IMR-90 (cell line): ENCODE results near the gene DCST2. TPM values are rescaled to one million over a fixed set of nuclear protein-coding genes. Genes with fewer than 3 reads are reported as not detected.

Experiments
- ATAC-seq: fragments of 200-7000 bp; cut with Tn5 transposase; 2 replicates; pipeline ENCODE4 v1.9.1; 2020; ENCODE audit warnings: low read depth, mild to moderate bottlenecking, moderate library complexity
- BruUV-seq: library from RNA; stranded (reverse); fragments of 400-500 nt; replicated peaks from 2 replicates; lab custom pipeline; 2021; lab: Mats Ljungman, UMichigan
- CTCF ChIA-PET: fragments of 300-600 bp; formaldehyde crosslinking; extraction: SDS; loops from one replicate; lab custom pipeline; 2021; ENCODE audit warnings: antibody characterized with exemption; lab: Yijun Ruan, JAX
- POLR2A ChIA-PET: fragments of 300-600 bp; sonication (Branson Sonifier 250); formaldehyde crosslinking; loops from one replicate; lab custom pipeline; 2022; ENCODE audit warnings: antibody characterized with exemption; ENCODE audit not compliant: unreplicated experiment; lab: Charles Lee
- DNase-seq: peaks from one replicate; pipeline ENCODE4 v3.0.0; 2013
- H2AFZ ChIP-seq: replicated peaks from 2 replicates; pipeline ENCODE3; 2013; ENCODE audit warnings: low read length, mild to moderate bottlenecking; ENCODE audit not compliant: poor library complexity
- H2AK5ac ChIP-seq: 2 replicates; pipeline ENCODE4 v1.6.1; 2013; ENCODE audit warnings: low read depth, low read length, inconsistent platforms
- H2AK9ac ChIP-seq: replicated peaks from 2 replicates; pipeline ENCODE3; 2013; ENCODE audit warnings: mild to moderate bottlenecking, low read depth, low read length, moderate library complexity; ENCODE audit not compliant: poor library complexity
- H2BK120ac ChIP-seq: 2 replicates; pipeline ENCODE4 v1.6.1; 2013; ENCODE audit warnings: low read depth, low read length, inconsistent platforms
- H2BK15ac ChIP-seq: 3 replicates; pipeline ENCODE4 v1.6.1; 2013; ENCODE audit warnings: low read depth, low read length, inconsistent platforms
- H2BK20ac ChIP-seq: 2 replicates; pipeline ENCODE4 v1.6.1; 2013; ENCODE audit warnings: low read depth, mild to moderate bottlenecking, inconsistent platforms, low read length, moderate library complexity
- H2BK5ac ChIP-seq: 2 replicates; pipeline ENCODE4 v1.6.1; 2013; ENCODE audit warnings: mild to moderate bottlenecking, low read depth, low read length, inconsistent platforms; ENCODE audit not compliant: poor library complexity, severe bottlenecking
- H3K14ac ChIP-seq: replicated peaks from 2 replicates; pipeline ENCODE4 v1.6.1; 2013; ENCODE audit warnings: low read depth, low read length, inconsistent platforms
- H3K18ac ChIP-seq: 2 replicates; pipeline ENCODE4 v1.6.1; 2013; ENCODE audit warnings: low read depth, low read length, control low read depth
- H3K23ac ChIP-seq: 2 replicates; pipeline ENCODE4 v1.6.1; 2013; ENCODE audit warnings: low read depth, low read length, inconsistent platforms
- H3K27ac ChIP-seq: 2 replicates; pipeline ENCODE4 v1.5.1; 2013; ENCODE audit warnings: mild to moderate bottlenecking, control low read depth, low read length; ENCODE audit not compliant: insufficient read depth
- H3K27me3 ChIP-seq: 2 replicates; pipeline ENCODE4 v1.6.1; 2013; ENCODE audit warnings: low read length; ENCODE audit not compliant: control insufficient read depth, insufficient read depth
- H3K36me3 ChIP-seq: 2 replicates; pipeline ENCODE4 v1.6.1; 2013; ENCODE audit warnings: low read length, mixed read lengths; ENCODE audit not compliant: control insufficient read depth, insufficient read depth
- H3K4ac ChIP-seq: 2 replicates; pipeline ENCODE4 v1.6.1; 2013; ENCODE audit warnings: low read depth, low read length, inconsistent platforms
- H3K4me1 ChIP-seq: 2 replicates; pipeline ENCODE4 v1.6.1; 2013; ENCODE audit warnings: low read length, mixed read lengths; ENCODE audit not compliant: control insufficient read depth, insufficient read depth
- H3K4me2 ChIP-seq: 2 replicates; pipeline ENCODE4 v1.6.1; 2013; ENCODE audit warnings: low read depth, mild to moderate bottlenecking, control low read depth, low read length, moderate library complexity
- H3K4me3 ChIP-seq: 2 replicates; pipeline ENCODE4 v1.5.1; 2013; ENCODE audit warnings: low read depth, mild to moderate bottlenecking, control low read depth, low read length, moderate library complexity; ENCODE audit not compliant: insufficient read depth
- H3K56ac ChIP-seq: 2 replicates; pipeline ENCODE4 v1.6.1; 2013; ENCODE audit warnings: low read length, inconsistent platforms; ENCODE audit not compliant: insufficient read depth; ENCODE audit errors: extremely low read depth
- H3K79me1 ChIP-seq, 2 experiments: 2 replicates each; pipeline ENCODE4 v1.6.1; 2013; ENCODE audit warnings: low read length in 2 of 2, inconsistent platforms in 1 of 2, low read depth in 1 of 2
- H3K9ac ChIP-seq: 2 replicates; pipeline ENCODE4 v1.6.1; 2013; ENCODE audit warnings: low read depth, low read length, control low read depth
- H3K9me1 ChIP-seq: 2 replicates; pipeline ENCODE4 v1.6.1; 2013; ENCODE audit warnings: low read length, inconsistent platforms; ENCODE audit not compliant: insufficient read depth
- H3K9me3 ChIP-seq: 2 replicates; pipeline ENCODE4 v1.6.1; 2013; ENCODE audit warnings: low read length; ENCODE audit not compliant: control insufficient read depth, insufficient read depth
- H4K20me1 ChIP-seq: 2 replicates; pipeline ENCODE4 v1.6.1; 2013; ENCODE audit warnings: low read length, inconsistent platforms; ENCODE audit not compliant: insufficient read depth
- H4K5ac ChIP-seq: 2 replicates; pipeline ENCODE4 v1.6.1; 2013; ENCODE audit warnings: mild to moderate bottlenecking, low read depth, low read length, control low read depth
- H4K8ac ChIP-seq, 2 experiments: 2 replicates each; pipeline ENCODE4 v1.6.1; 2013; ENCODE audit warnings: low read depth in 2 of 2, low read length in 2 of 2, control low read depth in 1 of 2, inconsistent platforms in 1 of 2
- H4K91ac ChIP-seq: 2 replicates; pipeline ENCODE4 v1.6.1; 2013; ENCODE audit warnings: low read depth, low read length, inconsistent platforms; ENCODE audit not compliant: insufficient read depth
- CHD1 ChIP-seq: IDR thresholded peaks from 2 replicates; pipeline ENCODE4 v1.6.1; 2012; ENCODE audit warnings: low read depth, low read length, improper control_type of control experiment
- CTCF ChIP-seq: conservative IDR thresholded peaks from 2 replicates; pipeline ENCODE4 v1.5.1; 2012; ENCODE audit warnings: mild to moderate bottlenecking, low read depth, low read length, improper control_type of control experiment
- RCOR1 ChIP-seq: IDR thresholded peaks from 2 replicates; pipeline ENCODE4 v1.6.1; 2012; ENCODE audit warnings: mild to moderate bottlenecking, low read length, improper control_type of control experiment; ENCODE audit not compliant: insufficient replicate concordance
- SMC3 ChIP-seq: fragments of 150-350 bp; IDR thresholded peaks from 2 replicates; pipeline ENCODE4 v1.6.1; 2016; ENCODE audit warnings: low read depth, mild to moderate bottlenecking, antibody characterized with exemption, low read length, moderate library complexity
- USF2 ChIP-seq: fragments of 150-350 bp; IDR thresholded peaks from 2 replicates; pipeline ENCODE4 v1.6.1; 2017; ENCODE audit warnings: mild to moderate bottlenecking, antibody characterized with exemption, low read length, low read depth
- WGBS, 2 experiments: methylation state at CpG; one replicate each; pipeline versions ENCODE4 v1.1.5 to v1.1.7; 2013; ENCODE audit warnings: missing lambda C conversion rate in 2 of 2; ENCODE audit not compliant: insufficient read length in 1 of 2; ENCODE audit errors: extremely low coverage in 2 of 2; 5-methylcytosine and 5-hydroxymethylcytosine counted together
- dilution Hi-C: fragments of 300-500 bp; cut with HindIII; formaldehyde crosslinking; loops from one replicate; pipeline ENCODE4 v1.14.3; 2018; ENCODE audit warnings: low sequenced_read_pairs; ENCODE audit not compliant: unreplicated experiment
- in situ Hi-C: fragments of 300-500 bp; cut with MboI; formaldehyde crosslinking; loops from 3 replicates; pipeline ENCODE4 v1.14.3; 2019; ENCODE audit warnings: low sequenced_read_pairs, inconsistent platforms, mixed read lengths
- intact Hi-C: fragments of 100-400 bp; cut with micrococcal nuclease; formaldehyde crosslinking; loops from 2 replicates; pipeline ENCODE4 v1.10.0; 2022
- polyA plus RNA-seq, 3 experiments: library from polyadenylated mRNA; depleted of rRNA; stranded (reverse); fragments of >200 nt; gene quantifications; 2 replicates each; pipeline ENCODE4 v1.2.3, GENCODE V29; 2012; ENCODE audit warnings: low replicate concordance in 1 of 3
- total RNA-seq: library from RNA; depleted of rRNA; stranded (reverse); fragments of >200 nt; gene quantifications from 2 replicates; pipeline ENCODE4 v1.2.3, GENCODE V29; 2012

DCST2 gene
- total and polyA plus RNA-seq, 2 of the 4 experiments (the other 2 are of a cell fraction), result 0.14 TPM; not detected in 1

GRCh38 chr1:154992721-154993571, 40.6 kb downstream of the DCST2 start:
- DNase-seq, result peak; percentile 58
- H2BK5ac ChIP-seq, result no peak overlapping the region
- H2AK9ac ChIP-seq, result peak overlapping the region; percentile 91
- peaks cover 24% of the 10 kb centered on the region for H3K36me3 ChIP-seq
- H3K9me3 ChIP-seq, result no peaks in the 10 kb centered on the region
- in situ Hi-C loops, result no loop called here
- BruUV-seq, result no TSS peak
- H3K23ac ChIP-seq, result no peak overlapping the region
- no peaks in the 10 kb centered on the region for H3K27me3 ChIP-seq
- no peak overlapping the region for H2BK120ac ChIP-seq
- H2BK20ac ChIP-seq, result no peak overlapping the region
- intact Hi-C loops, result no loop called here
- H3K4me3 ChIP-seq, result no peak overlapping the region
- no peak overlapping the region for H4K5ac ChIP-seq
- TF ChIP-seq RCOR1 (no peak), CHD1 (no peak), SMC3 (0 out of 2 replicates have a peak, but pooled peaks have one; percentile 11), CTCF (peak; percentile 15; the same call in 1 of the 2 replicates), USF2 (no peak)
- H3K18ac ChIP-seq, result no peak overlapping the region
- no peak overlapping the region for H3K14ac ChIP-seq
- peak overlapping the region; percentile 35 for H2AK5ac ChIP-seq
- dilution Hi-C loops, result no loop called here
- peaks cover 16 to 30% of the 10 kb centered on the region in 2 experiments for H3K79me1 ChIP-seq
- peaks cover 7% of the 10 kb centered on the region for H3K9me1 ChIP-seq
- WGBS, 2 experiments, result no CpG with 5 or more reads among the region's 14 CpGs
- peaks cover 4% of the 10 kb centered on the region; the same call in 1 of the 2 replicates for H3K4me1 ChIP-seq
- H3K9ac ChIP-seq, result no peak overlapping the region
- no peak overlapping the region for H3K56ac ChIP-seq
- H4K20me1 ChIP-seq, result peaks cover 12% of the 10 kb centered on the region; the same call in 1 of the 2 replicates
- POLR2A ChIA-PET, result interaction anchor here (0.8 to 1.0 kb wide), 2 partner anchors 9 to 19 kb away, joined by 3 read pairs; partner anchors contain the start of gene FLAD1
- CTCF ChIA-PET, result interaction anchor here (1.1 kb wide), 1 partner anchor 20 kb away, joined by 4 read pairs; no protein-coding TSS in a partner anchor
- peak overlapping the region; percentile 4; the same call in 1 of the 2 replicates for H3K27ac ChIP-seq
- H3K4ac ChIP-seq, result peak overlapping the region; percentile 72
- no peak overlapping the region for H3K4me2 ChIP-seq
- peak overlapping the region in 1 of 2 experiments; percentile 40; a peak in 2 of 4 replicates for H4K8ac ChIP-seq
- no peak overlapping the region for H2BK15ac ChIP-seq
- ATAC-seq, result peak; percentile 44
- H4K91ac ChIP-seq, result no peak overlapping the region
- H2AFZ ChIP-seq, result peak overlapping the region; percentile 39
